AG04450 (cell line): ENCODE results near the gene TBK1. TPM values are rescaled to one million over a fixed set of nuclear protein-coding genes. Genes with fewer than 3 reads are reported as not detected.

Source experiments
- CTCF ChIA-PET: fragments of 300-600, 350-600 bp; formaldehyde crosslinking; extraction: SDS; loops from one replicate; lab custom pipeline; 2022; ENCODE audit warnings: antibody characterized with exemption, inconsistent platforms; lab: Charles Lee
- POLR2A ChIA-PET: fragments of 350-600 bp; formaldehyde crosslinking; extraction: SDS; loops from one replicate; lab custom pipeline; 2021; ENCODE audit warnings: antibody characterized with exemption, inconsistent platforms; lab: Yijun Ruan, JAX
- DNase-seq: peaks from one replicate; pipeline ENCODE4 v3.0.0-alpha.2; 2011; ENCODE audit warnings: low read depth, low spot score
- H3K27ac ChIP-seq: one replicate; pipeline ENCODE4 v1.5.1; 2012; ENCODE audit warnings: low read depth, low read length, control low read depth
- H3K27me3 ChIP-seq: one replicate; pipeline ENCODE4 v1.6.0; 2012; ENCODE audit warnings: low read length; ENCODE audit not compliant: control insufficient read depth, insufficient read depth
- H3K4me3 ChIP-seq: 2 replicates; pipeline ENCODE4 v1.5.1; 2011; ENCODE audit warnings: mild to moderate bottlenecking, low read depth, low read length, control low read depth
- H3K9me3 ChIP-seq: 2 replicates; pipeline ENCODE4 v1.5.1; 2012; ENCODE audit warnings: low read length; ENCODE audit not compliant: control insufficient read depth, insufficient read depth
- polyA plus RNA-seq: library from polyadenylated mRNA; depleted of rRNA; stranded (reverse); fragments of >200 nt; gene quantifications from 2 replicates; pipeline ENCODE4 v1.2.3, GENCODE V29; 2011; rRNA removed
- TF ChIP-seq, protein P1 (sequence below): IDR thresholded peaks from 2 replicates; pipeline ENCODE4 v1.5.1; 2011; ENCODE audit warnings: low read depth, low read length, control low read depth, inconsistent platforms

Gene TBK1
- polyA plus RNA-seq, 1 experiment = 27.2 TPM

DNA sequence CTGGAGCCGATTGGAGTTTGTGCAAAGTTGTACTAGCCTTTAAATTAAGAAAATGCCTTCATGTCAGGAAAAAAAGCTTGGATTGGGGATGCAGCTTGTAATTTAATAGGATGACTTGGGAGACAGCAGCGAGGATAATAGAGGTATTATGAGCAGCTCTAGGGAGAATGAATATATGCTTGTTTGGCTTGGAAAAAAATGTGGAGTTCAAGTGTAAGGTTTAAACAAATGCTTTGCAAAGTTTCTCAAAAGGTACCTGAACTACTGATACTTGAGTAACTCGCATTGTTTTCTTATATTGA is 93.1 kb downstream of the TBK1 start:
- no peak overlapping the region for H3K27ac ChIP-seq

DNA sequence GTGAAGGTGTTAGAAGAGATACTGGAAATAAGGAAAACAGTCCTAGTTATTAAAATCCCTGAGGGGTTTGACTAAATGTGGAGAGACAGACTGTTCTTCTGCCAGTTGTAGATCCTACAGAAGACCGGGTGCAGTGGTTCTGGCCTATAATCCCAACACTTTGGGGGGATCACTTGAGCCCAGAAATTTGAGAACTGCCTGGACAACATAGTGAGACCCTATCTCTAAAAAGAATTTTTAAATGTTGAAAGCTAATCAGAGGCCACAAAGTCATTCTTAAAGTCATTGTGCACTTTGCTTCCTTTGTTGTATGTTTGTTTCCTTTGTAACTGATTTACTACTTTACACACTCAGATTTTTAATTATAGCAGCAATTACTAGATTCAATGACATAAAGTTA is 97.2 kb downstream of the TBK1 start:
- TF ChIP-seq, protein P1, sequence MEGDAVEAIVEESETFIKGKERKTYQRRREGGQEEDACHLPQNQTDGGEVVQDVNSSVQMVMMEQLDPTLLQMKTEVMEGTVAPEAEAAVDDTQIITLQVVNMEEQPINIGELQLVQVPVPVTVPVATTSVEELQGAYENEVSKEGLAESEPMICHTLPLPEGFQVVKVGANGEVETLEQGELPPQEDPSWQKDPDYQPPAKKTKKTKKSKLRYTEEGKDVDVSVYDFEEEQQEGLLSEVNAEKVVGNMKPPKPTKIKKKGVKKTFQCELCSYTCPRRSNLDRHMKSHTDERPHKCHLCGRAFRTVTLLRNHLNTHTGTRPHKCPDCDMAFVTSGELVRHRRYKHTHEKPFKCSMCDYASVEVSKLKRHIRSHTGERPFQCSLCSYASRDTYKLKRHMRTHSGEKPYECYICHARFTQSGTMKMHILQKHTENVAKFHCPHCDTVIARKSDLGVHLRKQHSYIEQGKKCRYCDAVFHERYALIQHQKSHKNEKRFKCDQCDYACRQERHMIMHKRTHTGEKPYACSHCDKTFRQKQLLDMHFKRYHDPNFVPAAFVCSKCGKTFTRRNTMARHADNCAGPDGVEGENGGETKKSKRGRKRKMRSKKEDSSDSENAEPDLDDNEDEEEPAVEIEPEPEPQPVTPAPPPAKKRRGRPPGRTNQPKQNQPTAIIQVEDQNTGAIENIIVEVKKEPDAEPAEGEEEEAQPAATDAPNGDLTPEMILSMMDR = no peak
- H3K9me3 ChIP-seq = no peaks in the 10 kb centered on the region
- CTCF ChIA-PET = interaction anchor here (0.6 to 6.8 kb wide), 63 partner anchors 8 to 620 kb away, joined by 3 to 230 read pairs (median 6); partner anchors contain the start of genes C12orf56 and LEMD3
- POLR2A ChIA-PET = no interaction called here
- H3K27me3 ChIP-seq = no peaks in the 10 kb centered on the region
- DNase-seq = no peak
- H3K27ac ChIP-seq = no peak overlapping the region
- H3K4me3 ChIP-seq = no peak overlapping the region

More for the DNA sequence above, 93.1 kb downstream of the TBK1 start:
- Histone ChIP-seq H3K4me3 (no peak overlapping the region), H3K9me3 (peaks cover 3% of the 10 kb centered on the region; the same call in 1 of the 2 replicates), H3K27me3 (no peaks in the 10 kb centered on the region)
- TF ChIP-seq, protein P1 = no peak
- POLR2A ChIA-PET = interaction anchor here (0.6 kb wide), 1 partner anchor 158 kb away, joined by 3 read pairs; no protein-coding TSS in a partner anchor
- CTCF ChIA-PET = interaction anchor here (0.6 to 2.1 kb wide), 3 partner anchors 14 to 152 kb away, joined by 3 to 19 read pairs (median 4); no protein-coding TSS in a partner anchor
- no peak for DNase-seq

DNA sequence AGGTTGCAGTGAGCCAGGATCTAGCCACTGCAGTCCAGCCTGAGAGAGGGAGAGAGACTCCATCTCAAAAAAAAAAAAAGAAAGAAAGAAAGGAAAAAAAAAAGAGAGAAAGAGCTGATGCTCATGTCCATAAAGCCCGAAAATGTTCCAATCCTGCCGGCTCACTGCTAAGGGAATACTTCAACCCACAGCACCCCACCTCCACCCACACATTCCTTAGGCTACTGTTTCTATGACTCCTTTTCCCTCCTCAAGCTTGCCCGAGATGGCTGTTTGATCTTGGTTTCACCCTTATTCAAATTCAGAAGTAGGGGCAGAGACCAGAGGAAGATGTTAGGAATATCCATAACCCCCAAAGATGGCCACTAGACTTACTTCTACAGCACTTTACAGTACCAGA is 98.8 kb downstream of the TBK1 start:
- Histone ChIP-seq H3K4me3 (no peak overlapping the region), H3K27me3 (no peaks in the 10 kb centered on the region), H3K27ac (no peak overlapping the region), H3K9me3 (no peaks in the 10 kb centered on the region)
- TF ChIP-seq, protein P1 = no peak
- POLR2A ChIA-PET = interaction anchor here (0.6 kb wide), 1 partner anchor 145 kb away, joined by 7 read pairs; no protein-coding TSS in a partner anchor
- CTCF ChIA-PET = interaction anchor here (1.1 to 6.8 kb wide), 7 partner anchors 10 to 246 kb away, joined by 3 to 230 read pairs (median 27); no protein-coding TSS in a partner anchor
- DNase-seq = no peak

DNA sequence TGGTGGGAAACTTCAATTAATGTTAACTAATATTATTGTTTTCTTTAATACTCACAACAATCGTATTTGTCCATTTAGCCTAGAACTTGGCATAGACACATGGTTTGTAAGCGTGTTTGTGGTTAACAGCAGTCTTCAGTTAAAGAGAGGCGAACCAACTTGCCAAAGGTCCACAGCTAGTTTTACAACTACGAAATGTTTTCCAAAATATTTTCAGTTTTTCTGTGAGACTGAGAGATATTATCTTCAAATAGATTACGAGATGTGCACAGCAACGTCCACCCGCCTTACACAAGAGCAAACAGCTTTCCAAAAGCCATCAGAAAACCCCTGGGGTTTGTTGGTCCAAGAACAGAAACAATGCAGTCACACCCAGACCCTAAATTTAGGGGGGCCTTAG is 99.8 kb downstream of the TBK1 start:
- Histone ChIP-seq H3K27me3 (no peaks in the 10 kb centered on the region), H3K4me3 (no peak overlapping the region), H3K9me3 (no peaks in the 10 kb centered on the region), H3K27ac (no peak overlapping the region)
- POLR2A ChIA-PET = interaction anchor here (0.5 kb wide), 1 partner anchor 83 kb away, joined by 5 read pairs; no protein-coding TSS in a partner anchor
- DNase-seq = no peak
- CTCF ChIA-PET = interaction anchor here (0.6 to 6.8 kb wide), 3 partner anchors 28 to 141 kb away, joined by 3 to 230 read pairs (median 4); no protein-coding TSS in a partner anchor
- TF ChIP-seq, protein P1 = no peak

Other genes starting within 250 kb of the TBK1 start
- gene KICS2, start 229.8 kb upstream of the TBK1 start, polyA plus RNA-seq = 2.6 and 3.3 TPM in 2 replicates
- 0.22 and 0.29 TPM in 2 replicates for gene C12orf56, start 61.4 kb upstream of the TBK1 start, polyA plus RNA-seq
- gene XPOT, start 47.7 kb upstream of the TBK1 start, polyA plus RNA-seq = 127 and 183 TPM in 2 replicates
- gene RASSF3, start 158.4 kb downstream of the TBK1 start, polyA plus RNA-seq = 46.7 and 49.8 TPM in 2 replicates